Neural progenitor cell (in vitro differentiated cells): Measurements from ENCODE around the gene SDK1. TPM values are rescaled to one million over a fixed set of nuclear protein-coding genes. Genes with fewer than 3 reads are reported as not detected.
"Not testable (repeated sequence)": the region's sequence is repeated elsewhere in the genome, so short reads cannot be mapped to it uniquely, and the experiment has no call there.

Experiments used
- DNase-seq: peaks from one replicate; pipeline ENCODE4 v3.0.0-alpha.2; 2016; ENCODE audit warnings: low spot score
- H2AFZ ChIP-seq: fragments of 200-600 bp; sonication (generic); replicated peaks from 2 replicates; pipeline ENCODE4 v1.6.1; 2016; ENCODE audit warnings: antibody characterized with exemption
- H3F3A ChIP-seq: fragments of 200-600 bp; sonication (generic); 2 replicates; pipeline ENCODE4 v1.6.1; 2016; ENCODE audit warnings: antibody characterized with exemption, low read depth
- H3K27ac ChIP-seq: fragments of 200-600 bp; sonication (generic); 2 replicates; pipeline ENCODE4 v1.5.1; 2016; ENCODE audit warnings: mild to moderate bottlenecking
- H3K27me3 ChIP-seq: fragments of 200-600 bp; sonication (generic); 2 replicates; pipeline ENCODE4 v1.6.1; 2016; ENCODE audit warnings: mild to moderate bottlenecking, moderate library complexity
- H3K36me3 ChIP-seq: fragments of 200-600 bp; sonication (generic); 2 replicates; pipeline ENCODE4 v1.5.1; 2016
- H3K4me1 ChIP-seq: fragments of 200-600 bp; sonication (generic); 2 replicates; pipeline ENCODE4 v1.6.1; 2016; ENCODE audit warnings: mixed run types
- H3K4me2 ChIP-seq: fragments of 200-600 bp; sonication (generic); 2 replicates; pipeline ENCODE4 v1.6.1; 2016
- H3K4me3 ChIP-seq: fragments of 200-600 bp; sonication (generic); 2 replicates; pipeline ENCODE4 v1.5.1; 2016
- H3K79me2 ChIP-seq: fragments of 200-600 bp; sonication (generic); 2 replicates; pipeline ENCODE4 v1.6.1; 2016; ENCODE audit warnings: low read depth
- H3K9ac ChIP-seq: fragments of 200-600 bp; sonication (generic); 2 replicates; pipeline ENCODE4 v1.6.1; 2016
- H3K9me3 ChIP-seq: fragments of 200-600 bp; sonication (generic); 2 replicates; pipeline ENCODE4 v1.5.1; 2016; ENCODE audit warnings: low read depth
- H4K20me1 ChIP-seq: fragments of 200-600 bp; sonication (generic); 2 replicates; pipeline ENCODE4 v1.6.1; 2016; ENCODE audit warnings: low read depth
- H3K27ac Mint-ChIP-seq: 3 replicates; pipeline ENCODE4 v1.8.0; 2021; ENCODE audit warnings: mixed read lengths
- H3K27me3 Mint-ChIP-seq: 2 replicates; pipeline ENCODE4 v1.8.0; 2022; ENCODE audit warnings: low read depth, mild to moderate bottlenecking, inconsistent platforms, moderate library complexity, mixed read lengths; ENCODE audit not compliant: insufficient read depth
- H3K36me3 Mint-ChIP-seq: 3 replicates; pipeline ENCODE4 v1.8.0; 2021; ENCODE audit warnings: mixed read lengths
- H3K4me1 Mint-ChIP-seq: 3 replicates; pipeline ENCODE4 v1.8.0; 2021; ENCODE audit warnings: mixed read lengths
- H3K4me3 Mint-ChIP-seq: 3 replicates; pipeline ENCODE4 v1.8.0; 2021; ENCODE audit warnings: mild to moderate bottlenecking, moderate library complexity, mixed read lengths
- H3K9me3 Mint-ChIP-seq: 3 replicates; pipeline ENCODE4 v1.8.0; 2020; ENCODE audit warnings: mixed read lengths
- EZH2 ChIP-seq: fragments of 200-600 bp; sonication (generic); IDR thresholded peaks from 2 replicates; pipeline ENCODE4 v1.6.1; 2017; ENCODE audit warnings: antibody characterized with exemption, mild to moderate bottlenecking, moderate library complexity
- EZH2phosphoT487 ChIP-seq: fragments of 200-600 bp; sonication (generic); IDR thresholded peaks from 2 replicates; pipeline ENCODE4 v1.6.1; 2017; ENCODE audit warnings: antibody characterized with exemption
- total RNA-seq: library from RNA; depleted of rRNA; stranded (reverse); fragments of >200 nt; gene quantifications from 2 replicates; pipeline ENCODE4 v1.2.3, GENCODE V29; 2015; ENCODE audit warnings: low replicate concordance
- TF ChIP-seq, protein P1 (sequence below): fragments of 200-600 bp; sonication (generic); IDR thresholded peaks from 2 replicates; pipeline ENCODE4 v1.5.1; 2017; ENCODE audit warnings: antibody characterized with exemption, mild to moderate bottlenecking

The SDK1 gene
- total RNA-seq, 1 donor from 2014 or later: 4.9 TPM

DNA sequence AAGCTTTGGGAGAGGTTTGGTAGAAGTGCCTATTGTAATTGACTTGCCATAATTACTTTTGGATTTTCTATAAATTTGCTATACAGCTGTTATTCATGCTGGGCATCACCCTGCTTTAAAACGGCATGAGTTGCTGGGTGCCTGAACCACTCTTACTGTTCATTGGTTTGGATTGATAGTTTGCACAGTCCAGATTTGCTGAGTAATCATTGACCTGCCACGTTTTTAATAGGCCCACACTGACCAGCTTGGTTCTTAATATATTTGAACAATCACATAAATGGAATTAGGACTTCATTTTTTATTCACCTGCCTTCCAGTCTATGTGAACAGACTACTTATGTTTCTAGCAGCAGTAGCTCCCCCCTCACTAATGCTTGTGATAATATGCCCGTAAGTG lies 630.8 kb downstream of the SDK1 start:
- Histone ChIP-seq H3K9ac (no peak overlapping the region), H3K9me3 (no peaks in the 10 kb centered on the region), H3F3A (no peaks in the 10 kb centered on the region), H3K27ac (no peak overlapping the region), H3K4me2 (no peak overlapping the region), H2AFZ (no peak overlapping the region), H3K27me3 (no peaks in the 10 kb centered on the region), H3K36me3 (no peaks in the 10 kb centered on the region), H3K4me3 (no peak overlapping the region), H4K20me1 (no peaks in the 10 kb centered on the region), H3K4me1 (peaks cover 9% of the 10 kb centered on the region), H3K79me2 (no peaks in the 10 kb centered on the region)
- H3K4me1 Mint-ChIP-seq: no peaks in the 10 kb centered on the region
- DNase-seq: no peak
- H3K4me3 Mint-ChIP-seq: no peak overlapping the region
- peaks cover 24% of the 10 kb centered on the region for H3K9me3 Mint-ChIP-seq
- H3K27me3 Mint-ChIP-seq: peaks cover 5% of the 10 kb centered on the region
- no peak for TF ChIP-seq EZH2
- H3K36me3 Mint-ChIP-seq: peaks cover 27% of the 10 kb centered on the region
- H3K27ac Mint-ChIP-seq: no peak overlapping the region

DNA sequence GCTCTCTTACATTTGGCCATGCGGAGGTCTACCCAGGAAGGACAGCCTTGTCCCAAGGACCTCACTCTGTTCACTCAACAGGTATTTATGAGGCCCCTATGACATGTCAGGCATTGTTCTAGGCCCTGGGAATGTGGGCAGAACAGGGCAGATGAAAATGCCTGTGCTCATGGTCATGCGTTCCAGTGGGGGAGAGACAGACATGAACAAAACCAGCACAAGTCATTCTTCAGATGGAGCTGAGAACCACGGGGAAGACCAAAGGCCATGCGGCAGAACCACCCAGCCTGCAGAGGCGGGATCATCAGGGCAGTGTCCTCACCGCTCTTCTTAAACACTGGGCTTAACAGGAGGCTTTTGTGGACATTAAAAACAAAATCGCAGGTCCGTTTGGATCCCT lies 636.1 kb downstream of the SDK1 start:
- no peak for DNase-seq

DNA sequence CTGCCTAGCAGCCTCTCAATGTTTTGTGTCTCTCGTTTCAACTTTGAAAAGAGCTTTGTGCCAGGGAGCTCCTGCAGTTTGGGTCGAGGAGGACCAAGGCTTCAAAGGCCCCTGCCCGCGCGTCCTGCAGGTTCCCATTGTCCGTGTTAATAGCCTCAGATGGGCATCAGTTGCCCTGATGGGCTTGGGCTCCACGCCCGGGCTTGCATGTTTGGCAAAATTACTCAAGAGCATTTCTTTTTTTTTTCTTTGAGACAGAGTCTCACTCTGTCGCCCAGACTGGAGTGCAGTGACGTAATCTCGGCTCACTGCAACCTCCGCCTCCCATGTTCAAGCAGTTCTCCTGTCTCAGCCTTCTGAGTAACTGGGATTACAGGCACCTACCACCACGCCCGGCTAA lies 636.6 kb downstream of the SDK1 start:
- Mint-ChIP-seq H3K27ac (no peak overlapping the region), H3K27me3 (peaks cover 8% of the 10 kb centered on the region), H3K9me3 (peaks cover 27% of the 10 kb centered on the region), H3K4me3 (no peak overlapping the region), H3K36me3 (peaks cover 22% of the 10 kb centered on the region), H3K4me1 (no peaks in the 10 kb centered on the region)
- no peaks in the 10 kb centered on the region for H3K79me2 ChIP-seq
- H3K27me3 ChIP-seq: no peaks in the 10 kb centered on the region
- H3F3A ChIP-seq: no peaks in the 10 kb centered on the region
- no peak overlapping the region for H3K4me3 ChIP-seq
- no peaks in the 10 kb centered on the region for H3K4me1 ChIP-seq
- H3K36me3 ChIP-seq: no peaks in the 10 kb centered on the region
- no peak overlapping the region for H2AFZ ChIP-seq
- H3K9me3 ChIP-seq: no peaks in the 10 kb centered on the region
- H3K9ac ChIP-seq: no peak overlapping the region
- no peak for TF ChIP-seq EZH2
- TF ChIP-seq, protein P1, sequence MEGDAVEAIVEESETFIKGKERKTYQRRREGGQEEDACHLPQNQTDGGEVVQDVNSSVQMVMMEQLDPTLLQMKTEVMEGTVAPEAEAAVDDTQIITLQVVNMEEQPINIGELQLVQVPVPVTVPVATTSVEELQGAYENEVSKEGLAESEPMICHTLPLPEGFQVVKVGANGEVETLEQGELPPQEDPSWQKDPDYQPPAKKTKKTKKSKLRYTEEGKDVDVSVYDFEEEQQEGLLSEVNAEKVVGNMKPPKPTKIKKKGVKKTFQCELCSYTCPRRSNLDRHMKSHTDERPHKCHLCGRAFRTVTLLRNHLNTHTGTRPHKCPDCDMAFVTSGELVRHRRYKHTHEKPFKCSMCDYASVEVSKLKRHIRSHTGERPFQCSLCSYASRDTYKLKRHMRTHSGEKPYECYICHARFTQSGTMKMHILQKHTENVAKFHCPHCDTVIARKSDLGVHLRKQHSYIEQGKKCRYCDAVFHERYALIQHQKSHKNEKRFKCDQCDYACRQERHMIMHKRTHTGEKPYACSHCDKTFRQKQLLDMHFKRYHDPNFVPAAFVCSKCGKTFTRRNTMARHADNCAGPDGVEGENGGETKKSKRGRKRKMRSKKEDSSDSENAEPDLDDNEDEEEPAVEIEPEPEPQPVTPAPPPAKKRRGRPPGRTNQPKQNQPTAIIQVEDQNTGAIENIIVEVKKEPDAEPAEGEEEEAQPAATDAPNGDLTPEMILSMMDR: no peak
- no peak overlapping the region for H3K4me2 ChIP-seq
- no peak overlapping the region for H3K27ac ChIP-seq
- no peaks in the 10 kb centered on the region for H4K20me1 ChIP-seq
- no peak for DNase-seq

More for the DNA sequence above, 636.1 kb downstream of the SDK1 start:
- Histone ChIP-seq H3K27ac (no peak overlapping the region), H3K36me3 (no peaks in the 10 kb centered on the region), H3K27me3 (no peaks in the 10 kb centered on the region), H3K4me2 (no peak overlapping the region), H3K9ac (no peak overlapping the region), H3K9me3 (no peaks in the 10 kb centered on the region), H2AFZ (no peak overlapping the region), H3F3A (no peaks in the 10 kb centered on the region), H3K4me3 (no peak overlapping the region), H4K20me1 (no peaks in the 10 kb centered on the region), H3K4me1 (no peaks in the 10 kb centered on the region), H3K79me2 (no peaks in the 10 kb centered on the region)
- H3K9me3 Mint-ChIP-seq: peaks cover 27% of the 10 kb centered on the region
- peaks cover 24% of the 10 kb centered on the region for H3K36me3 Mint-ChIP-seq
- TF ChIP-seq EZH2phosphoT487 (no peak), EZH2 (no peak)
- no peak overlapping the region for H3K27ac Mint-ChIP-seq
- H3K27me3 Mint-ChIP-seq: peaks cover 9% of the 10 kb centered on the region
- no peak overlapping the region for H3K4me3 Mint-ChIP-seq
- H3K4me1 Mint-ChIP-seq: no peaks in the 10 kb centered on the region

DNA sequence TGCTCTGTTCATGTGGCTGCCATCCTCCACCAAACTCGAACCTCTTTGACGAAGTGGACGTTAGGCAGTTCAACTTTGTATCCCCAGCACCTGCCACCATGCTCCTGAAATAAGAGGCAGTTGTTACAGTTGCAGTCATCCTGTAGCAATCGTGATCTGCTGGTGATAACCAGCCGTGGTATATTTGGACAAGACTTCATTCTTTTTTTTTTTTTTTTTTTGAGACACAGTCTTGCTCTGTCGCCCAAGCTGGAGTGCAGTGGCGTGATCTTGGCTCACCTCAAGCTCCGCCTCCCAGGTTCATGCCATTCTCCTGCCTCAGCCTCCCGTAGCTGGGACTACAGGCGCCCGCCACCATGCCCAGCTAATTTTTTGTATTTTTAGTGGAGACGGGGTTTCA lies 640.7 kb downstream of the SDK1 start:
- not testable (repeated sequence) for H3K9me3 ChIP-seq, H3K36me3 ChIP-seq, H2AFZ ChIP-seq, H3K79me2 ChIP-seq, H3K27me3 Mint-ChIP-seq, H3K27ac ChIP-seq, H3K4me2 ChIP-seq, H3F3A ChIP-seq, H4K20me1 ChIP-seq, H3K4me3 Mint-ChIP-seq, DNase-seq, H3K4me1 Mint-ChIP-seq, H3K9ac ChIP-seq, H3K4me3 ChIP-seq, H3K27me3 ChIP-seq, H3K4me1 ChIP-seq, H3K36me3 Mint-ChIP-seq, H3K27ac Mint-ChIP-seq
- H3K9me3 Mint-ChIP-seq: peaks cover 18% of the 10 kb centered on the region

DNA sequence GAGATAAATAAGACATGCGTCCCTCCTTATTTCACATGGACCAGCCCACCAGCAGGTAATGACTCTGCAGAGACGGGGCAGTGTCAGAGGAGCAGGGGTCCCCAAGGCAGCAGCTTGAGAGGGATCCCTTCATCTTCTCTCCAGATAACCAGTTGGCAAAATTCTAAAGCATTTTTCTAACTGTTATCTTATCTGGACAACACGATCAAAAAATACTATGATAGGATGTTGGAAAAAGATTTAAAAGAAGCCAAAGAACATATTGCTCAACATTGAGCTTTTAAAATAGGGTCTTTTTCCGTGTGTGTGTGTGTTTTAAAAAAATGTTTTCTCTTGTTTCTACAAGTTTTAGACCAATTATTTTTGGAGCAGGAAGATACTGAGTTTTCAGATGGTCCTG lies 641.2 kb downstream of the SDK1 start:
- no peaks in the 10 kb centered on the region for H3K79me2 ChIP-seq
- no peaks in the 10 kb centered on the region for H3F3A ChIP-seq
- no peaks in the 10 kb centered on the region for H4K20me1 ChIP-seq
- TF ChIP-seq, protein P1: no peak
- TF ChIP-seq EZH2 (no peak), EZH2phosphoT487 (no peak)
- no peak overlapping the region for H3K4me3 Mint-ChIP-seq
- H3K4me3 ChIP-seq: no peak overlapping the region
- H3K27ac Mint-ChIP-seq: no peak overlapping the region
- H3K4me2 ChIP-seq: no peak overlapping the region
- H2AFZ ChIP-seq: no peak overlapping the region
- no peaks in the 10 kb centered on the region for H3K36me3 Mint-ChIP-seq
- H3K27me3 ChIP-seq: no peaks in the 10 kb centered on the region
- no peaks in the 10 kb centered on the region for H3K9me3 ChIP-seq
- peaks cover 6% of the 10 kb centered on the region for H3K27me3 Mint-ChIP-seq
- peaks cover 9% of the 10 kb centered on the region for H3K4me1 Mint-ChIP-seq
- H3K9me3 Mint-ChIP-seq: peaks cover 14% of the 10 kb centered on the region
- no peak overlapping the region for H3K9ac ChIP-seq
- no peak for DNase-seq
- H3K4me1 ChIP-seq: no peaks in the 10 kb centered on the region
- no peak overlapping the region for H3K27ac ChIP-seq
- no peaks in the 10 kb centered on the region for H3K36me3 ChIP-seq
